ENCODE results near the gene TSPAN12. TPM values are rescaled to one million over a fixed set of nuclear protein-coding genes. Genes with fewer than 3 reads are reported as not detected.

Gene TSPAN12
- total and polyA plus RNA-seq, 9 donors: 0.50 to 58.0 (median 4.2) TPM

DNA sequence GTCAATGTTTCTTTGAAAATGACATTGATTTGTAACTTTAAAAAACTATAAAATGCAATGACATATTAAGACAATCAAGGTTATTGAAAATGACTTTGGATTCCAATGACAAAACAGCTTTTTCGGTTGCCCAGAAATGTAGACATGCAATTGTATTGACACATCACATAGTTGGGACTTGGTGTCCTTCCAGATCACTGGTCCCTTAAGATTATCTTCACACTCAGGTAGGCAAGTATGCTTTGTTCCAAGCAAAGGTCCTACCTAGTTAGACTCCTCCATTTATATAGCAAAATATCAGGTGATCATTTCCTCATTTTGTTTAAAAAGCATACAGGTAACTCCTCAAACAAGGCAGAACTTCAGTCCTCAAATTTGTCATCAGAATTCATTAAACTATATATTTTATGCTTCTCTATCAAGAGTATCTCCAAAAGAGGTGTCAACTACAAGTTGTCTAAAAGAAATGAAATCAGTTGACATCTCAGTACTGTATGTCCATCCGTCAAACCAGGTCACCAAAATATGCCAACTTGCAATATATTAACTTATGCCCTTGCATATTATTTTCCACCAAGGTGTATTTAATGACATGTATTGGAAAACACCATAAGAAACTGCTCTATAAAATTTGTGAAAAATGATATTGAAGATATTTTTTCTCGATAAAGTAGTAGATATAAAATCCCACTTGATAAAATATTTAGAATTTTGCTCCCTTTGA, 64.6 kb downstream of the TSPAN12 start:
- H3K27ac ChIP-seq: no peak overlapping the region
- no peaks in the 10 kb centered on the region for H3K27me3 ChIP-seq
- no peaks in the 10 kb centered on the region for H3K9me3 ChIP-seq
- no peak for DNase-seq
- H3K36me3 ChIP-seq: no peaks in the 10 kb centered on the region
- WGBS, 3 donors: 94 to 95% (median 94%) methylated on average over 3 of the region's 3 CpGs
- intact Hi-C loops (cut with DNase I): no loop called here
- TF ChIP-seq POLR2A (IDR thresholded peaks at IDR 0.05): no peak
- no peaks in the 10 kb centered on the region for H3K4me1 ChIP-seq (ENCODE audit: insufficient read depth)
- H3K4me3 ChIP-seq: no peak overlapping the region

DNA sequence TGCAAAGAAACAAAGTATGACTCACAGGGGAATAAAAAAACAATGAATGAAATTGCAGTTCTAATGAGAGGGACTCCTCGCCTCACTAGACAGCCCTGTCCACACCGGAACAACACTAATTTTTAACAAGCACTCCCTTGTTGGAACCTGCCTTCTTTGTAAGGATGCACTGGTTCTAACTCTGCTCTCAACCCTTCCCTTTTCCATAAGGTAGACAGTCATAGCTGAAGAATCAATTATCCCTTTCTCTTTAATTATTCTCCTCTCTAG, 65.1 kb downstream of the TSPAN12 start:
- no peak overlapping the region for H3K27ac ChIP-seq
- WGBS, 3 donors: 94 to 97% (median 96%) methylated on average over 2 of the region's 2 CpGs
- H3K36me3 ChIP-seq: no peaks in the 10 kb centered on the region
- no peak for TF ChIP-seq EP300 (IDR thresholded peaks at IDR 0.05)
- TF ChIP-seq POLR2A (IDR thresholded peaks at IDR 0.05): no peak
- H3K4me3 ChIP-seq: no peak overlapping the region
- intact Hi-C loops (cut with DNase I): no loop called here
- H3K27me3 ChIP-seq: no peaks in the 10 kb centered on the region
- H3K4me1 ChIP-seq (ENCODE audit: insufficient read depth): no peaks in the 10 kb centered on the region
- no peaks in the 10 kb centered on the region for H3K9me3 ChIP-seq
- DNase-seq: no peak

DNA sequence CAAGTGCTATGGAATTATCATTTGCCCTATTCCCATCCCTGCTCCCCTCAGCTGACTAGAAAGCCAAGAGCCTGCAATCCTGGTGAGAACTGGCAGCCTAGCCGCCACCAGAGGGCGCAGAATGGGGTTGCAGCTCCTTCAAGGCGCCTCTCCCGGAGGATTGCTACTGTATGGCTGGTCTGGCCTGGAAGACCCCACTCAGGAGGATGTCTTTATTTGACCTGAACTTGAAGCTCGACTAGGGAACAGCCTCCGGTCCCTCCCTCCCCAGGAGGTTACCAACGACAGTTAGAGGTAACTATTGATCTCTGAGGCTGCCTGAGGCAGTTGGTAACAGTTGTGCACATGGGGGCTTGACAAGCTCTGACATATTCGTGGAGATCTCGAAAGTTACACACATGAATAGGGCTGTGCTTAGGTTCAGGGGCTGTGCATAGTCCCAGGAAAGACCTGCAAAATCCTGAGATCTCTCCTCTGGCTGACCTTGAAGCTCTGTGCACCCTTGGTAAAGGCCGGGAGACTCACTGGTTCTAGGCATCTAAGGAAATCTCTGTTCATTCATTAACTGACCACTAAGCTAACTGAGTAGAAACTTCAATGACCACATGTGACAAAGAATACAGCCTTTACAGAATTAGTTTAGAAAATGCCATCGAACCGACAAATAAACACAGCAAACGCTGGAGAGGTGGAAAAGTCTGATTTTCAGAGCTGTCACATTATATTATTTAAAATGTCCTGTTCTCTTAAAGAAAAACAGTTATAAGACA, 65.7 kb downstream of the TSPAN12 start:
- Histone ChIP-seq H3K27ac (no peak overlapping the region), H3K9me3 (no peaks in the 10 kb centered on the region), H3K4me3 (no peak overlapping the region), H3K4me1 (ENCODE audit: insufficient read depth) (no peaks in the 10 kb centered on the region), H3K36me3 (no peaks in the 10 kb centered on the region), H3K27me3 (no peaks in the 10 kb centered on the region)
- 52 to 61% (median 58%) methylated on average over 13 of the region's 13 CpGs for whole genome bisulfite sequencing, 3 donors
- TF ChIP-seq POLR2A (IDR thresholded peaks at IDR 0.05): no peak
- TF ChIP-seq, protein P1, sequence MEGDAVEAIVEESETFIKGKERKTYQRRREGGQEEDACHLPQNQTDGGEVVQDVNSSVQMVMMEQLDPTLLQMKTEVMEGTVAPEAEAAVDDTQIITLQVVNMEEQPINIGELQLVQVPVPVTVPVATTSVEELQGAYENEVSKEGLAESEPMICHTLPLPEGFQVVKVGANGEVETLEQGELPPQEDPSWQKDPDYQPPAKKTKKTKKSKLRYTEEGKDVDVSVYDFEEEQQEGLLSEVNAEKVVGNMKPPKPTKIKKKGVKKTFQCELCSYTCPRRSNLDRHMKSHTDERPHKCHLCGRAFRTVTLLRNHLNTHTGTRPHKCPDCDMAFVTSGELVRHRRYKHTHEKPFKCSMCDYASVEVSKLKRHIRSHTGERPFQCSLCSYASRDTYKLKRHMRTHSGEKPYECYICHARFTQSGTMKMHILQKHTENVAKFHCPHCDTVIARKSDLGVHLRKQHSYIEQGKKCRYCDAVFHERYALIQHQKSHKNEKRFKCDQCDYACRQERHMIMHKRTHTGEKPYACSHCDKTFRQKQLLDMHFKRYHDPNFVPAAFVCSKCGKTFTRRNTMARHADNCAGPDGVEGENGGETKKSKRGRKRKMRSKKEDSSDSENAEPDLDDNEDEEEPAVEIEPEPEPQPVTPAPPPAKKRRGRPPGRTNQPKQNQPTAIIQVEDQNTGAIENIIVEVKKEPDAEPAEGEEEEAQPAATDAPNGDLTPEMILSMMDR (IDR thresholded peaks at IDR 0.05): peak in 2 of 3 donors; percentile 36 to 42
- peak; percentile 42 to 75 (median 65) for DNase-seq
- intact Hi-C loops (cut with DNase I): no loop called here

DNA sequence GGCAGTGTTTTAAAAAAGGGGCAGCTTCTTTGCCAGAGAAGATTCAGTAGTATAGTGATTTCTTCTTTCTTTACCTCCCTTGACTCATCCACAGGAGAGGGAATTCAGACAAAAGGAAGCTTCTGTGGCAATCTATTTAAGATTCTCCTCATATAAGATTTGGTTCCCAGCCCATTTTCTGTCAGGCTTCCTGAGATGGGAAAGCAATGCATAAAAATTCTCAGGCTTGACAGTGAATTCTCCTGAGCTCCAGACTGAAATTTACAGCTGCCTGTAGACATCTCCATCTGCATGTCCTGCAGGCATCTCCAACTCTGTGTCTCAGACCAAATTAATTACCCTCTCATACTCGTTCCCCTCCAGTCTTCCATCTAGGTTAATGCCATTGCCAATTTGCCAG, 72.8 kb downstream of the TSPAN12 start:
- no peak for DNase-seq
- no peak overlapping the region for H3K4me3 ChIP-seq
- H3K4me1 ChIP-seq (ENCODE audit: insufficient read depth): no peaks in the 10 kb centered on the region
- H3K36me3 ChIP-seq: no peaks in the 10 kb centered on the region
- no peaks in the 10 kb centered on the region for H3K9me3 ChIP-seq
- WGBS, 3 donors: 36 to 55% (median 48%) methylated on average over 1 of the region's 1 CpG
- H3K27ac ChIP-seq: no peak overlapping the region
- H3K27me3 ChIP-seq: no peaks in the 10 kb centered on the region
- TF ChIP-seq, protein P1 (IDR thresholded peaks at IDR 0.05): no peak
- TF ChIP-seq EP300 (IDR thresholded peaks at IDR 0.05): no peak
- no peak for TF ChIP-seq POLR2A (IDR thresholded peaks at IDR 0.05)
- intact Hi-C loops (cut with DNase I): no loop called here

DNA sequence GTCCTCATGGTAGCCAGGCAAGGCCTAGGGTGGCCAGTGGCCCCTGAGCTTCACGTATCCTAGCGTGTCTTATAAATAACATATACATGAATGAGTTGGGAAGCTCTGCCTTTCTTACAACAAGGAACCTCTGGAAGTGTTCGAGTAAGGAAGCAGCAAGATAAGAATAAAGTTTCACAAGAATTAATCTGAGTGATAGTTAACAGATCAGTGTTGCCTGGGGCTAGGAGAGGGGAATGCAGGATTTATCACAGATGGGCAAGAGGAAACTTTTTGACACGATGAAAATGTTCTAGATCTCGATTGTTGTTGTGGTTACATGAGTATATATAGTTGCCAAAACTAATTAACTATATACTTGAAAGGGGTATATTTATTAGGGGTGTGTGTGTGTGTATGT, 74.2 kb downstream of the TSPAN12 start:
- H3K36me3 ChIP-seq: no peaks in the 10 kb centered on the region
- intact Hi-C loops (cut with DNase I): no loop called here
- H3K27ac ChIP-seq: no peak overlapping the region
- 66 to 80% (median 73%) methylated on average over 5 of the region's 5 CpGs for WGBS, 3 donors
- no peak for DNase-seq
- no peaks in the 10 kb centered on the region for H3K9me3 ChIP-seq
- no peak overlapping the region for H3K4me3 ChIP-seq
- TF ChIP-seq, protein P1 (IDR thresholded peaks at IDR 0.05): no peak
- TF ChIP-seq EP300 (IDR thresholded peaks at IDR 0.05): no peak
- no peak for TF ChIP-seq POLR2A (IDR thresholded peaks at IDR 0.05)
- no peaks in the 10 kb centered on the region for H3K4me1 ChIP-seq (ENCODE audit: insufficient read depth)
- no peaks in the 10 kb centered on the region for H3K27me3 ChIP-seq

Measured in ovary (tissue), 9 donors.